Peyer's patch (tissue), 4 donors: ENCODE data around the gene TRIP10. TPM values are rescaled to one million over a fixed set of nuclear protein-coding genes. Genes with fewer than 3 reads are reported as not detected.

ENCODE experiments used
- DNase-seq, 3 donors: peaks; one replicate each; pipeline ENCODE4 v3.0.0-alpha.2; 2017 to 2019
- H3K27ac ChIP-seq, 4 donors: fragments of 200-600 bp; sonication (generic); one replicate each; pipeline ENCODE4 v1.5.1; 2016 to 2019
- H3K27me3 ChIP-seq, 2 donors: fragments of 200-600 bp; sonication (generic); one replicate each; pipeline ENCODE4 v1.5.1; 2019
- H3K36me3 ChIP-seq, 3 donors: fragments of 200-600 bp; sonication (generic); one replicate each; pipeline ENCODE4 v1.5.1; 2016 to 2019
- H3K4me1 ChIP-seq, 4 donors: fragments of 200-600 bp; sonication (generic); one replicate each; pipeline ENCODE4 v1.5.1; 2016 to 2019
- H3K4me3 ChIP-seq, 4 donors: fragments of 200-600 bp; sonication (generic); 1 replicate in 3 of 4; 2 replicates in 1 of 4; pipeline ENCODE4 v1.5.1; 2016 to 2019; ENCODE audit warnings: mild to moderate bottlenecking in 1 of 4
- H3K9me3 ChIP-seq, 4 donors: fragments of 200-600 bp; sonication (generic); one replicate each; pipeline ENCODE4 v1.5.1; 2016 to 2019; ENCODE audit warnings: mild to moderate bottlenecking in 1 of 4
- POLR2A ChIP-seq, 2 donors: fragments of 450-650 bp; IDR thresholded peaks; one replicate each; pipeline ENCODE4 v1.5.1; 2017; ENCODE audit warnings: antibody characterized with exemption in 2 of 2, mild to moderate bottlenecking in 2 of 2, moderate library complexity in 2 of 2
- total RNA-seq, 4 donors: library from RNA; depleted of rRNA; stranded (reverse); fragments of >200 nt; gene quantifications; one replicate each; pipeline ENCODE4 v1.1.0, GENCODE V29; 2016
- TF ChIP-seq, protein P1 (sequence below), 6 experiments: fragments of 450-650 bp in 4 of 6; fragments of 200-600 bp in 2 of 6; sonication (generic) in 1 of 6; IDR thresholded peaks; one replicate each; pipeline ENCODE4 v1.5.1; 2017 to 2019; ENCODE audit warnings: antibody characterized with exemption in 6 of 6, mild to moderate bottlenecking in 3 of 6, moderate library complexity in 1 of 6

Gene TRIP10
- total RNA-seq, 4 donors from 2014 or later = 30.1 to 314 (median 81.5) TPM

DNA sequence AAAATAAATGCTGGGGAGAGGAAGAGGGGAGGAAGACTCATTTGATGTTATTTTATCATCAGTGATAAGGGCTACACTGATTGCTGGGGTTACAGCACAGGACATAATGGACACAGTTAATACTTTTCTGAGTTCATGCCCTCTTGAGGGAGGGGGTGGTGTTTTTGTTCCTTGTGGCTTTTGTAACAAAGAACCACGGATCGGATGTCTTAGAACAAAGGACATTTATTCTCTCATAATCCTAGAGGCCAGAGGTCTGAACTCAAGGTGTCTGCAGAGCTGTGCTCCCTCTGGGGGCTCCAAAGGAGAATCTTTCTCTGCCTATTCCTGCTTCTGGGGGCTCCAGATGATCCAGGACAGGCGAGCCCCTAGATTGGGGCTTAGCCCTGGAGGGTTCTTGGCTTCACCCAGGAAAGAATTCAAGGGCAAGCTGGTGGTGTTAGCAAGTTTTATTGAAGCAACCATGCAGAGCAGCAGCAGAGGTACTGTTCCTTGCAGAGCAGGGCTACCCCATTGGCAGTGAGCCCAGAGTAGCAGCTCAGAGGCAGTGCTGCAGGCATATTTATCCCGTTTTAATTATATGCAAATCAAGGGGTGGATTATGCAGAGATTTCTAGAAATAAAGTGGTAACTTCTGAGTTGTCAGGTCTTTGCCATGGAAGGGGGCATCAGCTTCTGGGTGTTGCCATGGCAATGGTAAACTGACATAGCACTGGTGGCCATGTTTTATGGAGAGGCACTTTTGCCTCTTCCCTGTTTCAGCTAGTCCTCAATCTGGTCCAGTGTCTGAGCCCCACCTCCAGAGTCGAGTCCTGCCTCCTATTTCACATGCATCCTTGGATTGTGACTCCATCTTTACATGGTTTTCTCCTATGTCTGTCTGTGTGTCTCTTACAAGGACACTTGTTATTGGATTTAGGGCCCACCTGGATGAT lies 51.0 kb downstream of the TRIP10 start:
- H3K4me3 ChIP-seq = no peak overlapping the region
- no peaks in the 10 kb centered on the region for H3K36me3 ChIP-seq

DNA sequence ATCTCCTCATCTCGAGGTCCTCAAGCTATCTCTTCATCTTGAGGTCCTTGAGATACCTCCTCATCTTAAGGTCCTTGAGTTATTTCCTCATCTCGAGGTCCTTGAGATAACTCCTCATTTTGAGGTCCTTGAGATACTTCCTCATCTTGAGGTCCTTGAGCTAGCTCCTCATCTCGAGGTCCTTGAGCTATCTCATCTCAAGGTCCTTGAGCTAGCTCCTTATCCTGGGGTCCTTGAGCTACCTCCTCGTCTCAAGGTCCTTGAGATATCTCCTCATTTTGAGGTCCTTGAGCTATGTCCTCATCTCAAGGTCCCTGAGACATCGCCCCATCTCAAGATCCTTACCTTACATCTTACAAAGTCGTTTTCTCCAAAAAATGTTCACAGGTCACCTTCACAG lies 51.8 kb downstream of the TRIP10 start:
- Histone ChIP-seq H3K27ac (no peak overlapping the region), H3K36me3 (no peaks in the 10 kb centered on the region), H3K27me3 (no peaks in the 10 kb centered on the region), H3K4me3 (no peak overlapping the region), H3K9me3 (peaks cover 0 to 7% (median 0%) of the 10 kb centered on the region in 4 donors), H3K4me1 (no peaks in the 10 kb centered on the region)
- DNase-seq = no peak
- TF ChIP-seq, protein P1, sequence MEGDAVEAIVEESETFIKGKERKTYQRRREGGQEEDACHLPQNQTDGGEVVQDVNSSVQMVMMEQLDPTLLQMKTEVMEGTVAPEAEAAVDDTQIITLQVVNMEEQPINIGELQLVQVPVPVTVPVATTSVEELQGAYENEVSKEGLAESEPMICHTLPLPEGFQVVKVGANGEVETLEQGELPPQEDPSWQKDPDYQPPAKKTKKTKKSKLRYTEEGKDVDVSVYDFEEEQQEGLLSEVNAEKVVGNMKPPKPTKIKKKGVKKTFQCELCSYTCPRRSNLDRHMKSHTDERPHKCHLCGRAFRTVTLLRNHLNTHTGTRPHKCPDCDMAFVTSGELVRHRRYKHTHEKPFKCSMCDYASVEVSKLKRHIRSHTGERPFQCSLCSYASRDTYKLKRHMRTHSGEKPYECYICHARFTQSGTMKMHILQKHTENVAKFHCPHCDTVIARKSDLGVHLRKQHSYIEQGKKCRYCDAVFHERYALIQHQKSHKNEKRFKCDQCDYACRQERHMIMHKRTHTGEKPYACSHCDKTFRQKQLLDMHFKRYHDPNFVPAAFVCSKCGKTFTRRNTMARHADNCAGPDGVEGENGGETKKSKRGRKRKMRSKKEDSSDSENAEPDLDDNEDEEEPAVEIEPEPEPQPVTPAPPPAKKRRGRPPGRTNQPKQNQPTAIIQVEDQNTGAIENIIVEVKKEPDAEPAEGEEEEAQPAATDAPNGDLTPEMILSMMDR (IDR thresholded peaks at IDR 0.05) = no peak
- no peak for TF ChIP-seq POLR2A (IDR thresholded peaks at IDR 0.05)

More for the DNA sequence above, 51.0 kb downstream of the TRIP10 start:
- no peak for DNase-seq
- no peak for TF ChIP-seq POLR2A (IDR thresholded peaks at IDR 0.05)
- Histone ChIP-seq H3K4me1 (no peaks in the 10 kb centered on the region), H3K27ac (no peak overlapping the region), H3K27me3 (no peaks in the 10 kb centered on the region), H3K9me3 (peaks cover 0 to 7% (median 0%) of the 10 kb centered on the region in 4 donors)

DNA sequence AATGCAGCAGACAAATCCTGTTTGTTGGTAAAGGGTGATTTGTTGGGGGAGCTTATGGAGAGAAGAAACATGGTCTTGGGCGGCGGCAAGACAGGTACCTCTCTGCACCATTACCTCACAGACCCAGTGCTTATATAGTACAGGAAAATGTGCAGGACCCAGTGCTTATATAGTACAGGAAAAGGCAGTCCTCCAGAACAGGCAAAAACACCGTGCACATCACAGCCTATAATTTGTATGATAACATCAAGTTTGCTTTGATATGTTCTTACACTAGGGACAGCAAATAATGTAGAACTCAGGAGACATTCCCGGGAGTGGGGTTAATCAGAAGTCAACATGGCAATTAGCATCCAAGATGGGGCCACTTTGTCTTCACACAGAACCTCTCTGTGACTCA lies 53.9 kb downstream of the TRIP10 start:
- H3K4me3 ChIP-seq = no peak overlapping the region
- TF ChIP-seq, protein P1 (IDR thresholded peaks at IDR 0.05) = no peak
- no peak for TF ChIP-seq POLR2A (IDR thresholded peaks at IDR 0.05)
- no peaks in the 10 kb centered on the region for H3K4me1 ChIP-seq
- H3K27ac ChIP-seq = no peak overlapping the region
- no peak for DNase-seq
- H3K36me3 ChIP-seq = no peaks in the 10 kb centered on the region
- no peaks in the 10 kb centered on the region for H3K27me3 ChIP-seq
- peaks cover 0 to 7% (median 0%) of the 10 kb centered on the region in 4 donors for H3K9me3 ChIP-seq

DNA sequence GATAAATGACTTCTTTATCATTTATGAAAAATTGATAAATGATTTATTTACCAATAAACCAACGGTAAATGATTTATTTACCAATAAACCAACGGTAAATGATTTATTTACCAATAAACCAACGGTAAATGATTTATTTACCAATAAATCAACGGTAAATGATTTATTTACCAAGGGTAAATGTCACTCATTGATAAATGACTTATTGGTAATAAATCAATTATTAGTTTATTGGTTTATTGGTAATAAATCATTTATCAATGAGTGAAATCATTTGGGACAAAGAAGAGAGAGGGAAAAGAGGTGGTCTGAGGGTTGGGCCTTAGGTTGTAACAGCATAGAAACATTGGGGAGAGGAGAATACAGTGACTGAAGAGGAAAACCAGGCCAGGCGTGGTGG lies 54.5 kb downstream of the TRIP10 start:
- Histone ChIP-seq H3K4me3 (no peak overlapping the region), H3K9me3 (peaks cover 0 to 7% (median 0%) of the 10 kb centered on the region in 4 donors), H3K27ac (no peak overlapping the region), H3K36me3 (no peaks in the 10 kb centered on the region), H3K27me3 (no peaks in the 10 kb centered on the region), H3K4me1 (no peaks in the 10 kb centered on the region)
- no peak for DNase-seq
- TF ChIP-seq, protein P1 (IDR thresholded peaks at IDR 0.05) = no peak
- no peak for TF ChIP-seq POLR2A (IDR thresholded peaks at IDR 0.05)

DNA sequence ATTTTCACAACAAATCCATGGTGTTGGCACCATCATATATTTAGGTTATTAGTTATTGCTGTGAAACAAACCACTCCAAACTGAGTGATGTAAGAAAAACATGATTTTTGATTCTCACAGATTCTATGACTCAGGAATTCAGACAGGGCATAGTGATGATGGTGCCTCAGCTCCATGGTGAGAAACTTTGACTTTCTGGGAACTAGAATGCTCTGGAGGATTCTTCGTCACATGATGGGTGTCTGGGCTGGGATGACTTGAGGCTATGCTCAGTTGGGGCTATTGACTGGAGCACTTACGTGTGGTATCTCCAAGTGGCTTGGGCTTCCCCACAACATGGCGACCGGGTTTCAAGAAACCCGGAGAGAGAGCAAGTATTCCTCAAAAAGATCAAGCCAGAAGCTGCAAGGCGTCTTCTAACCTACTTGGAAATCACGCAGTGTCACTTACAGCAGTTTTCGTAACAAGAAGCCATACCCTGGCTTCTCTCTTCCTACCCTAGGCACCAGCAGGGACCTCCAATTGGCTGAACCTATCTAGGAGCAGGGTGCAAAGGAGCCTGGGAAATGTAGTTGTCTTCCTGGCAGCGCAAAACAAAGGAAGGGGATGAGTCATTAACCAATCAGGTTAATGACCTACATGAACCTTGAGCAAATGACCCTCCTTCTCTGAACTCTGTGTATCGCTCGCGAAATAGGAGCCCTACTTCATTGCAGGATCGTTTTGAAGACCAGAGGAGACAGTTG lies 55.4 kb downstream of the TRIP10 start:
- Histone ChIP-seq H3K4me3 (no peak overlapping the region), H3K9me3 (peaks cover 0 to 7% (median 0%) of the 10 kb centered on the region in 4 donors), H3K27ac (no peak overlapping the region), H3K36me3 (no peaks in the 10 kb centered on the region), H3K27me3 (no peaks in the 10 kb centered on the region), H3K4me1 (peaks cover 0 to 2% (median 0%) of the 10 kb centered on the region in 4 donors)
- TF ChIP-seq POLR2A (IDR thresholded peaks at IDR 0.05) = no peak
- TF ChIP-seq, protein P1 (IDR thresholded peaks at IDR 0.05) = no peak
- DNase-seq = no peak

DNA sequence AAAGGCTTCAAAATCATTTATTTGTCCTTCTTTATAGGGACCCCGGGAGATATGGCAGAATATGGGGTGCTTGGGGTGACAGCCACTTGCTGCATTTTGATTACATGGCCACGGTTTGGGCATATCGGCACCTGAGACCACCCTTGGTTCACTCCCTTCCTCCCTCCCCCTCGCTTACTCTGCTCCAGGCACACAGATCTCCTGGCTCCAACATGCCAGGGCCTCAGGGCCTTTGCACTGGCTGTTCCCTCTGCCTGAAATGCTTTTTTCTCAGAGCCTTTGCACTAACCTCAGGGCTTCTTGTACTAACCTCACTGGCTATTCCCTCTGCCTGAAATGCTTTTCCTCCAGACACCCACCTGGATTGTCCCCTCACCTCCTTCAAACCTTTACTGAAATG lies 56.8 kb downstream of the TRIP10 start:
- Histone ChIP-seq H3K36me3 (no peaks in the 10 kb centered on the region), H3K27ac (no peak overlapping the region), H3K27me3 (no peaks in the 10 kb centered on the region), H3K4me3 (no peak overlapping the region), H3K9me3 (peaks cover 0 to 7% (median 0%) of the 10 kb centered on the region in 4 donors), H3K4me1 (peaks cover 0 to 9% (median 2%) of the 10 kb centered on the region in 4 donors)
- no peak for DNase-seq
- TF ChIP-seq, protein P1 (IDR thresholded peaks at IDR 0.05) = no peak
- no peak for TF ChIP-seq POLR2A (IDR thresholded peaks at IDR 0.05)
